HG03103 (cell line): ENCODE data around the gene TPT1.
"Not testable (repeated sequence)": the region's sequence is repeated elsewhere in the genome, so short reads cannot be mapped to it uniquely, and the experiment has no call there.

ENCODE experiments used
- ATAC-seq: cut with Tn5 transposase; IDR thresholded peaks from one replicate; pipeline ENCODE4 v1.9.1; 2021; ENCODE audit warnings: low read depth; ENCODE audit not compliant: unreplicated experiment

TPT1 gene

GRCh38 chr13:45368005-45368404, 27.0 kb upstream of the TPT1 start:
- no peak for ATAC-seq

GRCh38 chr13:45367358-45367757, 26.4 kb upstream of the TPT1 start:
- ATAC-seq = peak; percentile 90

DNA sequence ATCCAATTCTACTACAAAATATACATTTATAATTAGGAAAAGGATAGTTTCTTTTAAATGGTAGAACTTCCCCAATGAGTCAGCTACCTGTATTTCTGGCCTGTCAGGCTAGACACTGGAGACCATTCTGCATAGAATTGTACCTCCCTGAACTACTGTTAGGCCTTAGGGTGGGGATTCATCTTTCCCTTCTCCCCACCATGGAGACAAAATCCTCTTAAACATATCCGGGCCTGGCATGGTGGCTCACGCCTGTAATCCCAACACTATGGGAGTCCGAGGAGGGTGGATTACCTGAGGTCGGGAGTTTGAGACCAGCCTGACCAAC, 24.5 kb upstream of the TPT1 start:
- no peak for ATAC-seq

GRCh38 chr13:45364876-45365557, 24.0 kb upstream of the TPT1 start:
- ATAC-seq = no peak

DNA sequence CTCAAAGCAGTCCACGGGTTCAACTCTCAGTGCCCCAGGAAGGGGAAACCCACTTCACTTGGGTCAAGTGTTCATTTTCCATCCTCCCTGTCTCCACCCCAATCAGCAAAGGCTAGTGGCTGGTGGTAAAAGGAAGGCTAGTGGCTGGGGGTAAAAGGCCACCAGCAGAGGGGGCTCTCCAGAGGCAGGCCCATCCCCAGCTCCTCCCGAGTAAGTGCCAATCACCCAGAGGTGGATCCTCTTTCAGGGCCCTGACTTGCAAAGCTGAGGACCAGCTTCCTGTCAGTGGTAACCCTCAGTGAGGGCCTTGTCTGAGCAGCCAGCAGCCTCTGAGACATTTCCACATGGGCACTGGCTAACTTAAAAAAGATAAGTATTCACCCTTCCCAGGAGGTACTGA, 22.0 kb upstream of the TPT1 start:
- ATAC-seq = no peak

- ATAC-seq = no peak
Observed at GRCh38 chr13:45361596-45362206, 20.7 kb upstream of the TPT1 start.

DNA sequence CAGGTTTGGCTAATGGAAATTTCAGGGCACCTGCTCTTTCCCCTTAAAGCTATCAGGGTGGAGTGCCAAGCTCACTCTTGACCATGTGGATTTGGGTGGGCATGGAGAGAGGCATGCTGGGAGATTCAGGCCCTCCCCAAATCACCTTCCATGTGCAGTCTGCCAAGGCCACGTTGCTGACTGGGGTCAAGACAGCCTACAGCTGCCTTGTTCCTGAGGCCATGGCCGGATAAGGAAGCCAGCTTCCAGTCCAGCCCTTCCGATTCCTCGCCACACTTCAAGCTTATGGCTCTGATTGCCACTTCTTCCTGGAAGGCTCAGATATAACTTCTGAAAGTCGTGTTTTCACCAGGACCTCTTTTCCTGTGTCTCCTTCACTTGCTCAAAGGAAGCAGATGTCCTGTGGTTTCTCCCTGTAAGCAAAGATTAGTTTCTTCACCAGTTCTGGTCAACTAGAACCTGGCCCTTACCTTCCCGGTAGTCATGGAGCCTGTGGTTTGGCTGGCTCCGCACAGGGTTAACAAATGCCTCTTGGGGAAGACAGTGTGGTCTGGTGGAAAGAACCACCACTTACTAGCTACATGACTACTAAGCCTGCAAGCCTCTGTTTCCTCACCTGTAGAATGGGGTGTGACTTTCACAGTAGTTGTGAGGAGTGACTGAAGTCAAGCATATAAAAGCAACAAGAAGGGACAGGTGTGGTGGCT, 16.1 kb upstream of the TPT1 start:
- no peak for ATAC-seq

GRCh38 chr13:45353895-45354294, 12.9 kb upstream of the TPT1 start:
- ATAC-seq = no peak

- ATAC-seq = no peak
Observed at GRCh38 chr13:45352031-45352430, 11.0 kb upstream of the TPT1 start.

DNA sequence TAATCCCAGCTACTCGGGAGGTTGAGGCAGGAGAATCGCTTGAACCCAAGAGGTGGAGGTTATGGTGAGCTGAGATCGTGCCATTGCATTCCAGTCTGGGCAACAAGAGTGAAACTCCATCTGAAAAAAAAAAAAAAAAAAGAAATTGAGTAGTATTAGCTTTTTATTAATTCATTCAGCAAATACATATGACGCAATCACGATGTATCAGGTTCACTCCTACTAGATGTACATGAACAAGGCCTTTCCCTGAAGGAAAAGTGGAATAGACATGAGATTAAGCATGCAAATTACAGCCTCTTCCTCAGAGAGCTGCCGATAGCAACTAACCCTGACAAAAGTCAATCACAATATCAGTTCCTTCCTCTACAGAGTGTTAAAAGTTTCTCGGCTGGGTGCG, 9.2 kb upstream of the TPT1 start:
- no peak for ATAC-seq

GRCh38 chr13:45349438-45349837, 8.5 kb upstream of the TPT1 start:
- ATAC-seq = no peak

DNA sequence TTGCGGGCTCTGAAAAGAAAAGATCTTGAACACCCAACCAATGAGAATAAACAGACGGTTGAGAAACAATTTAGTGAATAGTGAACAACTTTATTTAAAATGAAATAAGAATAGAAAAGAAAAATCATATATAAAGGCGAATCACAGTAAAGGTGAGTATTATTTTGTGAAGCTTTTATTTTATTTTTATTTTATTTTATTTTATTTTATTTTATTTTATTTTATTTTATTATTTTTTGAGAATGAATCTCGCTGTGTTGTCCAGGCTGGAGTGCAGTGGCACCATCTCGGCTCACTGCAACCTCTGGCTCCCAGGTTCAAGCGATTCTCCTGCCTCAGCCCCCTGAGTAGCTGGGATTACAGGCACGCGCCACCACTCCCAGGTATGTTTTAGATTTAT, 3.1 kb upstream of the TPT1 start:
- not testable (repeated sequence) for ATAC-seq

- not testable (repeated sequence) for ATAC-seq
Observed at GRCh38 chr13:45343102-45343501, 2.1 kb upstream of the TPT1 start.

GRCh38 chr13:45342668-45343067, 1.7 kb upstream of the TPT1 start:
- ATAC-seq = not testable (repeated sequence)

DNA sequence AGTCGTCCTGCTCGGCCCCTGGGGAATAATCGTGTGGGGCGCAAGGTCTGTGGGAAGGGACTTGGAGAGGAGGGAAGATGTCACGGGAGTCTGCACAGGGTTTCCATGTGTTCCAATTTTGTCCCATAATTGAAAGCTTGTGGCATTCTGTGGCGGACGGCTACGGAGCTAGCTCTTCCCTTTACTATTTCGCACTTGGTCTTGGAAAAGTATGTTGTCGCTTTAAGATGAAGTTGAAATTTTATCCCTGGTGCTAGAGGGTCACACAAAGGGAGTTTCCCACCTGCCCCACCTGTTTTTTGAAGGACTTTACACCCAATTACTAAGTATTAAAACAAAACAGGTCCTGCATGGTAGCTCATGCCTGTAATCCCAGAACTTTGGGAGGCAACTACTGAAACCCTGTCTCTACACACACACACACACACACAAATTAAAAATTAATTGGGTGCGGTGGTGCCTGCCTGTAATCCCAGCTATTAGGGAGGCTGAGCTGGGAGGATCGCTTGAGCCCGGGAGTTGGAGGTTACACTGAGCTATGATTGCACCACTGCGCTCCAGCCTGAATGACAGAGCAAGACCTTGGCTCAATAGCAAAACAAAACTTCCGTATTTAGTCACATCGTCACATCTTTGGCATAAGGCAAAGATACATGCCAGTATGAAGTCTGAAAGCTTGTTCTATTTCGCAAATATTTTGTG, 967 bp upstream of the TPT1 start:
- no peak for ATAC-seq

GRCh38 chr13:45340422-45341033, 455 bp downstream of the TPT1 start:
- ATAC-seq = peak; percentile 27

- ATAC-seq = no peak
Observed at GRCh38 chr13:45339867-45340266, 1.1 kb downstream of the TPT1 start.

DNA sequence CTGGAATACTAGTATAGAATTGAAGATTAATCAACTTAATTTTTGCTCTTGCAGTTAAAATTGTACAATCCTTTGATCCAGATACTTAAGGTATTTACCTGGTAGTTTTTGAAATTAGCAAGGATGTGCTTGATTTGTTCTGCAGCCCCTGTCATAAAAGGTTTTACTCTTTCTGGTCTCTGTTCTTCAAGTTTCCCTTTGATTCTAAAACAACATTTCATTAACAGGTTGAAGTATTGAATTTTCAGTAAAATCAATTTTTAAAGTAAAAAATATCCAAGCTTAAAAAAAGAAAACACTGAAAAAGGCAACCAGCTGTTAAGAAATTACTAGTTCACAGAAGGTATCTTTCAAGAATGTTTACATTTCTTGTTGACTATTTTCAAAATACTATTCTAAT, 1.6 kb downstream of the TPT1 start:
- no peak for ATAC-seq

- no peak for ATAC-seq
Observed at GRCh38 chr13:45337803-45338202, 3.2 kb downstream of the TPT1 start.

DNA sequence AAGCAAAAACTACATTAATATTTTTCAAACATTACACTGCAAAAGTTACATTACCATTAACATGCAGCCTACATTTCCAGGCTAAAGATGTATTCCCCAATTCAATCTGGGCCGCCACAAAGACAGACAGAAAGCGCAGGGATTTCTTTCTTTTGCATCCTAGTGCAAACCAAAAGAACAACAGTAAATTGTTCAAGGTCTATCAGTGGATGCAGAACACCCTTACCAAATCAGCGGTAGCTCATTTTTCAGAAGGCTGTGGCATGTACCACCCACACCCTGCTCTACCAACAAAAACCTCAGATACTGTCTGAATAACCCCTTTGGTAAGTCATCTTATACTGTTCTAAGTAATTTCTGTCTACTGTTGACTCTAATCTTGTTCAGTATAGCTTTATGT, 3.6 kb downstream of the TPT1 start:
- ATAC-seq = no peak
